SHP77 (cell line): Measurements from ENCODE around the gene LCE3C.
"Not testable (repeated sequence)": the region's sequence is repeated elsewhere in the genome, so short reads cannot be mapped to it uniquely, and the experiment has no call there.

Source experiments
- DNase-seq, 2 experiments: peaks; one replicate each; lab custom pipeline; 2025; lab: John Stamatoyannopoulos, UW

Gene LCE3C

DNA sequence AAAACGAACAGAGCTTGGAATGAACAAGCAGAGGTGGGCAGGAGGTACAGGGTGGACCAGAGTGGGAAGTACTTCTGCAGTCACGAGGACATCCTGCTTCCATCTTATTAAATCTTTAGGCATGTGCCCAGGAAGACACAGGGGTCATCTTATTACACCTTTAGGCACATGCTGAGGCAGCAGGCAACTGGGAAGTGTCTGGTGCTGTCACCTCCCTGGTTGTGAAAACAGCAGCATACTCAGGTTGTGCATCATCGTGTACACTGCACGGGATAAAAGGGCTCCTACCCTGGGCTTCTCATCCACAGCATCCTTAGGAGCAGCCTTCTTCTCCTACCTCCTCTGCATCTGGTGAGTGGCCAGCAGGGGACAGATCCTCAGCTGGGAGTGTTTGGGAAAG is at the start of gene LCE3C:
Gene LCE3C (plus strand): TSS at position 301 of the 400 bp plus-strand sequence. CDS start 498 bp downstream, outside the sequence.
- DNase-seq, result no peak

DNA sequence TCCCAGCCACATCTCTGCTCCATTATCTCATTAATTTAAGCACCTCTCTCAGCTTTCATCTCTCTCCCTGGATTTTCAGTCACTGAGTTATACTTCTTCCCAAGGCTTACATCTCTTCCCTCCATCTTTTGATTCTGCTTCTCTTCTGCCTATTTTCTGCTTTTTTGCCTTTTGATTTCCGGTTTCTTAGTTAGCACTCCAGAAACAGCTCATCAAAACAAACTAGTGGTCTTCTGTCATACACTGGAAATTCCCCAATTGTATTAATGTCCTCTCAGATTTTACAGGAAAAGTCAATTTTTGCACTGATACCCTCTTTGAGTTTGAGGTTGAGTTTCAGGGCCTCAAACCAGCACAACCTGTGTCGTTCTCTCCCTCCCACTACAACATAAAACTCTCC is 34.9 kb upstream of the LCE3C start:
- DNase-seq, result no peak

DNA sequence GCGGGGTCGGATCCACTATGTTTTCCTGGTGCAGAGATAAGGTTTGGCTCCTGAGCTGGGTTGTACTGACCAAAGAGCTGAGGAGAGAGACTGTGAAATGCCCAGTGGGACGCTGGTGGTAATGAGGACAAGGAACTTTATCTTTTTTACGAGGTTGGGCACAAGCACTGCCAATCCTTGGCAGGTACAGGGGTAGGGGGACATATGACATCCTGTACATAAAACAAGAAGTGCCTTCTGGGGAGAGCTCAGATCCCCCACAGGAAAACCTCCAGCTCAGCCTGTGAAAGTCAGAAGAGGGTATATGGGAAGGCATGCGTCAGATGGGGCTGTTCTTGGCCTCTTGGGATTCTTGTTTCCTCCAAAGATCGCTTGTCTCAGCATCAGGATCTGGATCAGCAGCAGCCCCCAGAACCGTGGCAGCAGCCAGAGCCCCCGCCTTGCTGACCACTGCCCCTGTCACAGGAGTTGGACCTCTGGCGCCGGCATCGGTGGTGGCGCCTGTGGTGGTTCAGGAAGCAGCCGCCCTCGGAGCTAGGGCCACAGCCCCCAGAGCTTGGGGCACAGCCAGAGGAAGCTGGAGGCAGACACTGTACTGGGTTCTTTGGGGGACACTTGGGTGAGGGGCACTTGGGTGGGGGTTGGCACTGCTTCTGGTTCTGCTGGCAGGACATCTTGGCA is 34.4 kb upstream of the LCE3C start:
- no peak for DNase-seq

GRCh38 chr1:152566681-152567080 is 33.4 kb upstream of the LCE3C start, which contains the start of gene LCE3E:
Gene LCE3E, minus strand, starts transcription at chr1:152566780. Its CDS starts 572 bp downstream, at chr1:152566208.
- DNase-seq, result no peak

DNA sequence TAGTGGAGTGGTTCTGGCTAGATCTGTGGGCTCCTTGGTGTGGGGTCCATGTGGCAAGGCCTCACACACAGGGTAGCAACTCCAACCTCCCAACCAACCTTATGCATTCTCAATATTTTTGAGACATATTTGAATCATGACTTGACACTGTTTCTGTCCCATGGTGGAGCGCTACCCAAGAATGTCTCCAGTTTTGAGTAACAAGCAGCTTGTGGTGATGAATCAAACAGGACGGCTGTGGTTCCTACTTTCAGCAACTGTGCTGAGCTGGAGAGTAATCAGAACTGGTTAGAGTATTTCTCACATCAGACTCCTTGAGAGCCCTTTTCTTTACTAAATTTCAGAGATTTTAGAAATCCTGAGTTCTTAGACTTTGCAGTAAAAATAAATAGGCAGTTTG is 22.9 kb upstream of the LCE3C start:
- DNase-seq, result no peak

DNA sequence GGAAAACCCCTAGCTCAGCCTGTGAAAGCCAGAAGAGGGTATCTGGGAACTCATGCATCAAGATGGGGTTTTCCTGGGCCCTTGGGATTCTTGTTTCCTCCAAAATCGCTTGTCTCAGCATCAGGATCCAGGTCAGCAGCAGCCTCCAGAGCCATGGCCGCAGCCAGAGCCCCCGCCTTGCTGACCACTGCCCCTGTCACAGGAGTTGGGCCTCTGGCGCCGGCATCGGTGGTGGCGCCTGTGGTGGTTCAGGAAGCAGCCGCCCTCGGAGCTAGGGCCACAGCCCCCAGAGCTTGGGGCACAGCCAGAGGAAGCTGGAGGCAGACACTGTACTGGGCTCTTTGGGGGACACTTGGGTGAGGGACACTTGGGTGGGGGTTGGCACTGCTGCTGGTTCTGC is 20.5 kb upstream of the LCE3C start:
- DNase-seq, result not testable (repeated sequence)

GRCh38 chr1:152580433-152580832 is 19.6 kb upstream of the LCE3C start, which contains the start of gene LCE3D:
Gene LCE3D, minus strand, starts transcription at chr1:152580516. Its CDS starts 580 bp downstream, at chr1:152579936.
- no peak for DNase-seq

DNA sequence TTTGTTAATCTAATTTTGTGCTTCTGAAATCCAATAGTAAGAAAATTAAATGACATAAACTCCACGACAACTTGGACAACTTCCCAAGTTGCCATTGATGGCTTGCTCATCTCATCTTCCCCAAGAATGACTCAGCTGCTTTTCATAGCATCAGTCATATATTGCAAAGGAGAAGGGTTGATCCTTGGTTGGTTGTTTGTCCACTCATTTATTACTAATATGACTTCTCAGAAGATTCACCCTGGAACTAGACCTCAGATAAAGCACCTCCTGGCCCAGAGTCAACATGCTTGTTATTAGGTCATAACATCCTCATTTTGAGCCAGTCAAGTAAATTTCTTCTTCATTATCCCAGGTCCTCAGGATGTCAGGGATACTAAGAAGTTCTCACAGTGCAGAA is 17.4 kb upstream of the LCE3C start:
- DNase-seq, result no peak

DNA sequence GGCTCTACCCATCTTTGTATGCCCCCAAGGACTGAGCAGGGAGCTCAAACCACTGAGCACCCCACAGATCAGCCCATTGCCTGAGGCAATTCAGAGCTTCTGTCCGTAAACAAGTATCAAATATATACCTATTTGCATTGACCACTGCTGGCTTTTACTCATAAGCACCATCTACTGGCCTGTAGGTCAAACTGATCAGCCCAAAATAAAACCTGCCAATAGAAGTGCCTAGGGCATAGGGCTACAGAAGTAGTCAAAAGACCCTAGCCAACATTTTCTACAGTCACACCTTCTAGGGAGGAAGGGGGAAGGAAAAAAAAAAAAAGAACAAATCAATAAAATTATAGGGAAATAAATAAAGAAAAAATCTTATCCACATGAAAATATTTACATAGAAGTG is 14.4 kb upstream of the LCE3C start:
- peak in 1 of 2 experiments; percentile 24 for DNase-seq

DNA sequence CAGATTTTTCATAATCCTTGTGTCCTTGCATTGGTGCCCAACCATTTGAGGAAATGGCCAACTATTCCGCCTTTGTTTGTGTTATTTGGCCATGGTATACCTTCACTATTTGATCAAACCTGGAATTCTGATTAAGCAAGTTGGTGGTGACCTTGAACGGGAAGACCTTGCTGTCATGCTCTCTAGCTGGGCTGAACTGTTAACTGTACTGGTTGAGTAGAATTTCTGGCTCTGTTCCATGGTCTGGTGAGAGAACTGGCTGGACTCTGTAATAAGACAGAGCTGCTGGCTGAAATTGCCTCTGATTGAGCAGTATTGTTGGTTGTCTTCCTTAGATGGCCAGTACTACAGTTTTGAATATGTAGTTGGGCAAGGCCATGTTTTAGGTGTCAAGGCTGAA is 3.0 kb upstream of the LCE3C start:
- DNase-seq, result no peak

- DNase-seq, result no peak
These were observed 13.5 kb downstream of the LCE3C start, which contains the start of gene LCE3B for GRCh38 chr1:152613511-152613910. Gene LCE3B, plus strand, starts transcription at chr1:152613811. Its CDS starts 0 bp downstream, at chr1:152613811.

DNA sequence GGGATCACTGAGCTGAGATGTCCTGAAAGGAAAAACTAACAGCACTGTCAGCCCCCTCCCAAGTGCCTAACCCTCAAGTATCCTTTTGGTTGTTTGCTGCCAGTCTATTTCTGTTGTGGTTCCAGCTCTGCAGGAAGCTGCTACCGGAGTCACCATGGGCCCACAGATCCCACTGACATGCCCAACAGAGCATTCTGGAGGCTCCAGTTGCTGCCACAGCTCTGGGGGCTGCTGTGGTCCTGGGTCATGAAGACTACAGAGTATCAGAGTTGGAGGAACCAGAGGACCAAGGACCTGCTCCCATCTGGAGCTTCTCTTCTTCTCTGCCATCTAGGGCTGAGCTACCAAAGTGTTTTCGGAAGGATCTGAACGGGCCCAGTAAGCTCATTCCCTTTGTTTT is 22.0 kb downstream of the LCE3C start:
- no peak for DNase-seq

DNA sequence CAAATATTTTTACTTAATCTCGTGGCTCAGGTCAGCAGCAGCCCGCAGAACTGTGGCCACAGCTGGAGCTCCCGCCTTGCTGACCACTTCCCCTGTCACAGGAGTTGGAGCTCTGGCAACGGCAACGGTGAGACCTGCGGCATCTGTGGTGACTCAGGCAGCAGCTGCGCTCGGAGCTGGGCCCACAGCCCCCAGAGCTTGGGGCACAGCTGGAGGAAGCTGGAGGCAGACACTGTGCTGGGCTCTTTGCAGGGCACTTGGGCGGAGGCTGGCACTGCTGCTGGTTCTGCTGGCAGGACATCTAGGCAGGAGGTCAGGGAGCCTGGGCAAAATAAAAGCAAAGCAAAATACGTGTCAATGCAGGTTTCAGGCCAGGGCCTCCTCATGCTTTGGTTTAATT is 22.8 kb downstream of the LCE3C start, which contains the start of gene LCE3A:
Gene LCE3A (minus strand): TSS at position 301 of the 400 bp plus-strand sequence. CDS start 0 bp downstream, at position 301.
- DNase-seq, result peak in 1 of 2 experiments; percentile 3

DNA sequence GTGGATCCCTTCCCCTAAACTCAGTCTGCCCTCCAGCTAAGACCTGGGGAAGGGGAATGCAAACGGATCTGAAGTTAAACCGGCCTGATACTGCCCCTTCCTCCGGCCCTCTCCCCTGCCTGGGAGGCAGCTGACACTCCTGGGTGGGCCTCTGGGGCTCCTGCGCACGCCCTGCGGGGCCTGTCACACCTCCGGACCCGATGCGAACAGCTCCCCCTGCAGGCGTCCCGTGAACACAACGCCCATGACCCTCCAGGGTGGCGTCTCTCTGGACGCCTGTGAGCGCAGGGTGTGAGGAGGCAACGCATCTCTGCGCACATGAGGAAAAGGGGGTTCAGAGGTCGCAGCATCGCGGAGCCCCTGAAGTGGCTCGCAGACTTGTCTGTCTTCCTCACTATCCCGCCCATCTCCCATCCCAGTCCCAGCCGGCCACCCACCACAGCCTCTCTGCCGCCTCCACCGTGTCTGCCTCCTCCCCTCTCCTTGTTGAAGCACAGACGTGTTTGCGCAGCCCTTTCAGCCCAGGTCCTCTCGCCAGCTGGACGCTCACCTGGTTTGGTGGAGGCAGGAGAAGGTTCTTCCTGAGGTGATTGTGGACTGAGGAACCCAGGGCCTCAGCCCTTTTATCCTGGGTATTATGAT is 23.3 kb downstream of the LCE3C start:
- DNase-seq, result peak; percentile 12 to 41

GRCh38 chr1:152626744-152627143 is 26.7 kb downstream of the LCE3C start:
- DNase-seq, result no peak

- DNase-seq, result no peak
These were observed 30.6 kb downstream of the LCE3C start for GRCh38 chr1:152630596-152630995.

- no peak for DNase-seq
These were observed 40.3 kb downstream of the LCE3C start for GRCh38 chr1:152640351-152640750.

- no peak for DNase-seq
These were observed 43.9 kb downstream of the LCE3C start for GRCh38 chr1:152643945-152644344.

DNA sequence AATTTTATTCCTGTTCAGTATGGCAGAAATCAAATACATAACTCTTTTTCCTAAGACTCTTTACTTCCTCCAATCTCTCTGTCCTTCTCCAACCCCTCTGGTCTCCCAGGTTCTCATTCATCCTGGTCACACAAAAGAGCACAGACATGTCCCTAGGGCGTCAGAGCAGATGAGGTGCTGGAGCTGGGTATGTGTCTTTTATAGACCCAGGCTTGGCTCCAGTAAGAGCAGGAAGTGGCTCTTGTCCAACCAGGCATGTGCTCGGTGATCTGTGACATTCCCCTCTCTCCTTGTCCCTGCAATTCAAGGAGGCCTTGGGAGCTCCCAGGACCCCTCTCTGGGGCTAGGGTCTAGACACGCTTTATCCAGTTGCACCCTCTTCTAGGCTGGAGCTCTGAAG is 45.1 kb downstream of the LCE3C start:
- DNase-seq, result no peak

- no peak for DNase-seq
These were observed 46.6 kb downstream of the LCE3C start for GRCh38 chr1:152646656-152647055.
